ENCODE measurements around the gene ICAM5. TPM values are rescaled to one million over a fixed set of nuclear protein-coding genes. Genes with fewer than 3 reads are reported as not detected.

The ICAM5 gene
- total RNA-seq, 2 experiments from 2014 or later, result 5.0 to 5.3 TPM

DNA sequence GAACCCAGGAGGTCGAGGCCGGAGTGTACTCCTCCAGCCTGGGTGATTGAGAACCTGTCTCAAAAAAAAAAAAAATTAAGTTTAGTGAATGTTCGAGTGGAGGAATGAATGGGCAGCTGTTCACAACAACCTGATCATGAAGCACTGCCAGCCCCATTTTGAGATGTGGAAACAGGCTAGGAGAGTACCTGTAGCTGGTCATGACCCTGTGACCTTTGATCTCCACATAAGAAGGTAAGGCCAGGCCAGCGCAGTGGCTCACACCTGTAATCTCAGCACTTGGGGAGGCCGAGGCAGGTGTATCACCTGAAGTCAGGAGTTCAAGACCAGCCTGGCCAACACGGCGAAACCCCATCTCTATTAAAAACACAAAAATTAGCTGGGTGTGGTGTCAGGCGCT is 36.0 kb downstream of the ICAM5 start:
- CTCF ChIA-PET, result interaction anchor here (1.2 to 1.6 kb wide), 3 partner anchors 63 to 75 kb away, joined by 3 to 8 read pairs (median 5); no protein-coding TSS in a partner anchor
- Mint-ChIP-seq H3K9me3 (no peaks in the 10 kb centered on the region), H3K4me1 (ENCODE audit: low read depth) (peaks cover 6% of the 10 kb centered on the region), H3K27ac (no peak overlapping the region), H3K36me3 (ENCODE audit: low read depth) (peaks cover 40% of the 10 kb centered on the region), H3K27me3 (no peaks in the 10 kb centered on the region), H3K4me3 (no peak overlapping the region)
- intact Hi-C loops (cut with micrococcal nuclease), result no loop called here
- POLR2A ChIA-PET, result interaction anchor here (0.7 to 1.6 kb wide), 4 partner anchors 11 to 77 kb away, joined by 3 to 8 read pairs (median 4); partner anchors contain the start of genes CDC37 and FDX2
- ATAC-seq (no peak), DNase-seq (no peak)
- TF ChIP-seq, protein P1, sequence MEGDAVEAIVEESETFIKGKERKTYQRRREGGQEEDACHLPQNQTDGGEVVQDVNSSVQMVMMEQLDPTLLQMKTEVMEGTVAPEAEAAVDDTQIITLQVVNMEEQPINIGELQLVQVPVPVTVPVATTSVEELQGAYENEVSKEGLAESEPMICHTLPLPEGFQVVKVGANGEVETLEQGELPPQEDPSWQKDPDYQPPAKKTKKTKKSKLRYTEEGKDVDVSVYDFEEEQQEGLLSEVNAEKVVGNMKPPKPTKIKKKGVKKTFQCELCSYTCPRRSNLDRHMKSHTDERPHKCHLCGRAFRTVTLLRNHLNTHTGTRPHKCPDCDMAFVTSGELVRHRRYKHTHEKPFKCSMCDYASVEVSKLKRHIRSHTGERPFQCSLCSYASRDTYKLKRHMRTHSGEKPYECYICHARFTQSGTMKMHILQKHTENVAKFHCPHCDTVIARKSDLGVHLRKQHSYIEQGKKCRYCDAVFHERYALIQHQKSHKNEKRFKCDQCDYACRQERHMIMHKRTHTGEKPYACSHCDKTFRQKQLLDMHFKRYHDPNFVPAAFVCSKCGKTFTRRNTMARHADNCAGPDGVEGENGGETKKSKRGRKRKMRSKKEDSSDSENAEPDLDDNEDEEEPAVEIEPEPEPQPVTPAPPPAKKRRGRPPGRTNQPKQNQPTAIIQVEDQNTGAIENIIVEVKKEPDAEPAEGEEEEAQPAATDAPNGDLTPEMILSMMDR (IDR thresholded peaks at IDR 0.05), result no peak

GRCh38 chr19:10327793-10328192 is 38.0 kb downstream of the ICAM5 start:
- ATAC-seq (no peak), DNase-seq (no peak)
- TF ChIP-seq, protein P1 (IDR thresholded peaks at IDR 0.05), result no peak
- Mint-ChIP-seq H3K27me3 (no peaks in the 10 kb centered on the region), H3K4me1 (ENCODE audit: low read depth) (peaks cover 14% of the 10 kb centered on the region), H3K9me3 (no peaks in the 10 kb centered on the region), H3K27ac (no peak overlapping the region), H3K36me3 (ENCODE audit: low read depth) (peaks cover 43% of the 10 kb centered on the region), H3K4me3 (no peak overlapping the region)
- ChIA-PET CTCF (interaction anchor here (0.9 kb wide), 1 partner anchor 64 kb away, joined by 3 read pairs; no protein-coding TSS in a partner anchor), POLR2A (interaction anchor here (0.7 to 1.0 kb wide), 2 partner anchors 13 to 40 kb away, joined by 3 read pairs; partner anchors contain the start of gene FDX2)
- intact Hi-C loops (cut with micrococcal nuclease), result no loop called here

GRCh38 chr19:10328558-10329429 is 39.0 kb downstream of the ICAM5 start:
- CTCF ChIA-PET, result interaction anchor here (1.7 kb wide), 1 partner anchor 60 kb away, joined by 10 read pairs; no protein-coding TSS in a partner anchor
- H3K27ac Mint-ChIP-seq, result no peak overlapping the region

DNA sequence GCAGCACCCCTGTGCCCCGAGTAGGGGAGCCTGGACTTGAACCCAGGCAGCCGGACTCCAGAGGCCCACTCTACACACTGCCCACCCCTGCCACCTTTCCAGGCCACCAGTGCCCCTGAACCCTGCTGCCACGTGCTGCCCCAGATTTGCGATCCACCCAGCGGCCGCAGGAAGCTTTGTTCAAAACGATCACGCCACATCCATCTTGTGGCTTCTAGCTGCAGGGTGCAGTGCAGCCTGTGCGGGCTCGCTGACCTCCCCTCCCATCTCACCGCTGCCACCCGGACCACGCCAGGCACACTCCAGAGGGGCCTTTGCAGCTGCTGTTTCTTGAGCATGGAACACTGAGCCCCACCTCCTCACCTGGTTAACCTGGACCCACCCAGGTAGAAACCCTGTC is 39.8 kb downstream of the ICAM5 start:
- DNase-seq, result no peak
- Mint-ChIP-seq H3K4me3 (no peak overlapping the region), H3K4me1 (ENCODE audit: low read depth) (peaks cover 25% of the 10 kb centered on the region), H3K9me3 (no peaks in the 10 kb centered on the region), H3K36me3 (ENCODE audit: low read depth) (peaks cover 49% of the 10 kb centered on the region), H3K27me3 (no peaks in the 10 kb centered on the region), H3K27ac (no peak overlapping the region)
- intact Hi-C loops (cut with micrococcal nuclease), result no loop called here
- ChIA-PET POLR2A (interaction anchor here (0.6 to 3.2 kb wide), 9 partner anchors 8 to 71 kb away, joined by 3 to 17 read pairs (median 4); partner anchors contain the start of genes FDX2 and TYK2), CTCF (interaction anchor here (1.7 kb wide), 1 partner anchor 60 kb away, joined by 10 read pairs; no protein-coding TSS in a partner anchor)
- no peak for ATAC-seq
- TF ChIP-seq, protein P1 (IDR thresholded peaks at IDR 0.05), result no peak

More at GRCh38 chr19:10328558-10329429, 39.0 kb downstream of the ICAM5 start:
- DNase-seq, result no peak
- Mint-ChIP-seq H3K27me3 (no peaks in the 10 kb centered on the region), H3K9me3 (no peaks in the 10 kb centered on the region), H3K4me3 (no peak overlapping the region), H3K36me3 (ENCODE audit: low read depth) (peaks cover 47% of the 10 kb centered on the region), H3K4me1 (ENCODE audit: low read depth) (peaks cover 19% of the 10 kb centered on the region)
- no peak for ATAC-seq
- TF ChIP-seq, protein P1 (IDR thresholded peaks at IDR 0.05), result no peak
- POLR2A ChIA-PET, result interaction anchor here (2.2 to 3.2 kb wide), 2 partner anchors 8 to 37 kb away, joined by 4 to 17 read pairs; no protein-coding TSS in a partner anchor
- intact Hi-C loops (cut with micrococcal nuclease), result no loop called here

Measured in activated CD8-positive, alpha-beta T cell treated with anti-CD3 and anti-CD28 coated beads for 36 hours (primary cell).